ENCODE data around the gene ZNF574. TPM values are rescaled to one million over a fixed set of nuclear protein-coding genes. Genes with fewer than 3 reads are reported as not detected.

Gene ZNF574
- total RNA-seq, 1 experiment from 2014 or later, result 35.6 TPM

- WGBS (ENCODE audit: extremely low coverage, insufficient read length, low lambda C conversion rate), result no CpG with 5 or more reads among the region's 4 CpGs
Measured at GRCh38 chr19:42115219-42115618, 39.3 kb downstream of the ZNF574 start.

More at GRCh38 chr19:42115219-42115618, 39.3 kb downstream of the ZNF574 start:
- Histone ChIP-seq H3K27me3 (ENCODE audit: insufficient read depth, low read length) (no peaks in the 10 kb centered on the region), H3K4ac (ENCODE audit: low read depth, low read length) (no peak overlapping the region), H2BK120ac (ENCODE audit: low read depth, low read length, poor library complexity, severe bottlenecking) (no peak overlapping the region), H4K5ac (ENCODE audit: insufficient read length, low read depth, low read length) (no peak overlapping the region), H3K56ac (ENCODE audit: insufficient read length, low read depth, low read length) (no peak overlapping the region), H2BK5ac (ENCODE audit: insufficient read length, low read length) (no peak overlapping the region), H3K23me2 (ENCODE audit: insufficient read length, low read depth, low read length, poor library complexity, severe bottlenecking) (no peaks in the 10 kb centered on the region), H3K4me1 (ENCODE audit: insufficient read depth, low read length) (peaks cover 6% of the 10 kb centered on the region; the same call in 1 of the 2 replicates), H2BK15ac (ENCODE audit: low read depth, low read length) (no peak overlapping the region), H3K79me1 (ENCODE audit: insufficient read depth, low read depth, low read length, poor library complexity, severe bottlenecking) (no peaks in the 10 kb centered on the region), H3K4me2 (ENCODE audit: insufficient read depth, insufficient read length, low read length) (no peak overlapping the region), H3K18ac (ENCODE audit: insufficient read length, low read depth, low read length) (no peak overlapping the region), H2BK20ac (ENCODE audit: low read depth, low read length, poor library complexity, severe bottlenecking) (no peak overlapping the region), H4K20me1 (ENCODE audit: control insufficient read depth, insufficient read depth, insufficient read length) (no peaks in the 10 kb centered on the region), H2AK5ac (ENCODE audit: insufficient read length, low read length) (no peak overlapping the region), H3K27ac (ENCODE audit: insufficient read length, low read depth, low read length) (no peak overlapping the region), H4K91ac (ENCODE audit: insufficient read length, low read depth, low read length) (no peak overlapping the region), H3K14ac (ENCODE audit: insufficient read depth, low read length) (no peak overlapping the region), H3K9ac (ENCODE audit: extremely low read depth, insufficient read length, low read length) (no peak overlapping the region), H3K9me3 (ENCODE audit: control insufficient read depth, low read depth, low read length) (no peaks in the 10 kb centered on the region), H3K23ac (ENCODE audit: insufficient read length, low read depth, low read length) (no peak overlapping the region), H3K79me2 (ENCODE audit: insufficient read depth, low read length) (no peaks in the 10 kb centered on the region), H2AFZ (ENCODE audit: low read length) (no peak overlapping the region), H2BK12ac (ENCODE audit: insufficient read length, low read depth, low read length) (no peak overlapping the region), H4K8ac (replicated peaks; ENCODE audit: insufficient read length, low read depth, low read length) (no peak overlapping the region), H3T11ph (ENCODE audit: low read length) (no peak overlapping the region)
- Mint-ChIP-seq H3K9me3 (no peaks in the 10 kb centered on the region), H3K4me1 (peaks cover 20 to 21% of the 10 kb centered on the region in 2 experiments), H3K36me3 (ENCODE audit: insufficient read depth in 1 of 3, low read depth in 3 of 3) (no peaks in the 10 kb centered on the region), H3K27me3 (ENCODE audit: low read depth) (peaks cover 2% of the 10 kb centered on the region), H3K27ac (no peak overlapping the region), H3K4me3 (no peak overlapping the region)
- TF ChIP-seq CTCF (conservative IDR thresholded peaks at IDR 0.05), result no peak
- DNase-seq, result no peak

Measured in H9 (cell line).